GM18861 (cell line): Measurements from ENCODE around the gene CDC26.
"Not testable (repeated sequence)": the region's sequence is repeated elsewhere in the genome, so short reads cannot be mapped to it uniquely, and the experiment has no call there.

Experiments
- ATAC-seq: cut with Tn5 transposase; IDR thresholded peaks from one replicate; pipeline ENCODE4 v1.9.1; 2021; ENCODE audit not compliant: unreplicated experiment

CDC26 gene

DNA sequence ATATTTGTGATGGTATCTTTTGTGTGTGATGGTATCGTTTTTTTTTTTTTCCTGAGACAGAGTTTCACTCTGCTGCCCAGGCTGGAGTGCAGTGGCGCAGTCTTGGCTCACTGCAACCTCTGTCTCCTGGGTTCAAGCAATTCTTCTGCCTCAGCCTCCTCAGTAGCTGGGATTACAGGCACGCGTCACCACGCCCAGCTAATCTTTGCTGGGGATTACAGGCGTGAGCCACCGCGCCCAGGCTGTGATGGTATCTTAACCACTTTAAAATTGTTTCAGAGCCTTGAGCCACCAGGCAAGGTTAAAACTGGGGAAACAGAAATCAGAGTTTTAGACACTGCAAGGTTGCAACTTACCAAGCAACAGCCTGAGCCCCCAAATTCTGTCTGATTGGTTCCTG lies 20.9 kb upstream of the CDC26 start:
- not testable (repeated sequence) for ATAC-seq

- no peak for ATAC-seq
These were observed 18.0 kb upstream of the CDC26 start for GRCh38 chr9:113293285-113293878.

- no peak for ATAC-seq
These were observed 14.8 kb upstream of the CDC26 start for GRCh38 chr9:113290052-113290607.

GRCh38 chr9:113289091-113289490 lies 13.7 kb upstream of the CDC26 start:
- no peak for ATAC-seq

DNA sequence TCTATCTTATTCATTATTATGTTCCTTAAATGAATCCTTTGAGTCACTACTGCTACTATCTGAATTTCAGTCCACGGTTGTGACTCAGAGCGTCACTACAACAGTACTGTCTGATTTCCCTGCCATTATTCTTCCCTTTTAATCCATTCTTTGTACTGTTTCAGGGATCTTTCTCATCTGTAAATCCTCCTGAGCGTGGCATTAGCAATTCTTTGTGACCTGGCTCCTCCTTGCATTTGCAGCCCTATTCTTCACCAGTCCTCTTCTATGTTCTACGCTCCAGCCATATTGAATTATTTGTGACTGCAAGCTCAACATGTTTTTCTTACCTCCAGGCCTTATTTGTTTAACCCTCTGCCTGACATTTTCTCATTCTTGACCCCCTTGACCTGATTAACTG lies 6.0 kb upstream of the CDC26 start:
- no peak for ATAC-seq

- no peak for ATAC-seq
These were observed 3.5 kb upstream of the CDC26 start for GRCh38 chr9:113278840-113279239.

DNA sequence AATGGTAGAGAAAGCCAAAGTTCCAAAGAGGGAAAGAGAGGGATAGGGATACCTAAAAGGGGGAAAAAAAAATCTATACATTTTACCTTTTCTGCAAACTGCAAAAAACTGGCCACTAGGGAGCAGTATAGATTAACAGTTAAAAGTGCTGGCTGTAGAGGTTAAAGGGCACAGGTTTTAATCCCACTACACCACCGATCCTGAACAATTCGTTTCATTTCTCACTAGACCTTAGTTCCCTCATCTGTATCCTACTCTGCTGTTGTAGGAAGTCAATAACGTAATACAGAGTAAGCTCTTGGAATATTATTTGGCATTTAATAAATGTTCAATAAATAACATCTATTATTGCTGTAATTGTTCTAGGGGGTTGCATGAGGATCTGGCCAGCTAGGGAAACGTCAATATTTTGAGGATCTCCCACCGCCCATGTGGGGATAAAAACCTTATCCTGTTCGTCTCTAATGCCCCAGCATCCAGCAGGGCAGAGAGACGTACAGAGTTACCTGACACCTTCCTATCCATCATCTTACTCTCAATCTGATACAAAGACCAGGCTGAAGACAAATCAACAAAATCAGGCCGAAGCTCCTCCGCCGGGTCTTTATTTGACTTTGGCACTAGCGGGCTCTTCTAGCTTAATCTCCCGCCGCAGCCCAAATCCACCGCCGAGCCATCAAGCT lies 757 bp downstream of the CDC26 start:
- ATAC-seq: peak; percentile 1

GRCh38 chr9:113269871-113270270 lies 5.5 kb downstream of the CDC26 start:
- ATAC-seq: no peak

DNA sequence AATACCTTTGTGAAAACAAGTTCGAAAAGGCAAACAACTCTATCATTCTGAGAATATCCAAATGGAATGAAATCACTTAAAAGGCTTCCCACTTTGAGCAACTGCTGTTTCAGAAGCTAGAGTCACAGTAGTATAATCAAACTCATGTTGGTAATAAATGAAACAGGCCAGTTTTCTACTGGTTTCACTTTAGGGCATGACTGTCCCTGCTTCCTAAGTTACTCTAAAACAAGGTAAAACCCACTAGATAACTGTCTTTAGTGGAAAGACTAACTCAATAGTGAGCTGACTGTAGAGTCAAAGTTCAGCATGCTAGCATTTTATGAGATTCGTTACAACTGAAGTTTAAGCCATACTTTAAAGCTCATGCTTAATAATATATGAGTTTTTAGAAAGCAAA lies 6.0 kb downstream of the CDC26 start:
- ATAC-seq: no peak

DNA sequence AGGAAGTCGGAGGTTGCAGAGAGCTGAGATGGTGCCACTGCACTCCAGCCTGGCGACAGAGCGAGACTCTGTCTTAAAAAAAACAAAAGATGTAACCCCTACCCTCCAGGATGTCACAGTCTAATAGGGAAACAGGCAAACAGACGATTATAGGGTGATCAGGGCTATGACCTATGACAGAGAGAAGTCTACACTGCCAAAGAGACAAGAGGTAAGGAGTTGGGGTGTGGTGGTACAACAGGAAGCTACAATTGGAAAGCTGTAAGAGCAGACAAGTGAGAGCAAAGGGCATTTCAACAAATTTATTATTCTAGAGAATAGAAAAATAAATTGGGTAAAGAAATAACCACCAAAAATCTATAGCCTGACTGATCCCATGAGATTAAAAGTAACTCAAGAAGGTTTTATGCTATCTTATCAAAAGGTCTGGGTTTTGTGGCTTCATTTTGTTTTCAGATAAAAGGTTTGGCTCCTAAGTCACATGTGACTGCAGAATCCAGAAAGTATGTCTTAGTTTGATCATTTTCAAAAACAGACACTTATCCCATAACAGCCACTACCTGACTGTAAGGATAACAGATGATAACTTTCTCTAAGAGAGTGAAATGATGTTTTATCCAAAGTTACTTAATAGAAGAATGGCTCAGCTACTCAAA lies 7.3 kb downstream of the CDC26 start:
- ATAC-seq: no peak

GRCh38 chr9:113266174-113266573 lies 9.2 kb downstream of the CDC26 start:
- no peak for ATAC-seq

- no peak for ATAC-seq
These were observed 13.3 kb downstream of the CDC26 start for GRCh38 chr9:113261917-113262671.

DNA sequence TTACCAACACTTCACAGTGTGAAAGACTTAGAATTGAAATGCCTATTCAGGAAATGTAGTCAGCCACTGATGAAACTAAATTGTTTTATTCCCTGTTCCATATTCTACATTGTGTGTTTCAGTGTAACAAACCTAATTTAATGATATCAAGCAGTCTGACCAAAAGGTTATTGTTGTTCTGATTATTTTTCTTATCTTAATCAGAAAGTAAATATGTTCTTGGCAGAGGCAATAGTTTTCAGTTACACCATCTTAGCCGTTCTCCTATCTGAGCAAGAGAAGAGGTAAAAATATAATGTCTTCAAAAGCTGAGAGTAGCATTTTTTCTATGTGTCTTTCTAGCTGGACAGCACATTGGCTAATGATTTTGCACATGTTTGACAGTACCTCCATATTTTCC lies 17.1 kb downstream of the CDC26 start:
- ATAC-seq: no peak

- no peak for ATAC-seq
These were observed 17.5 kb downstream of the CDC26 start for GRCh38 chr9:113257863-113258262.

GRCh38 chr9:113255438-113255837 lies 19.9 kb downstream of the CDC26 start:
- ATAC-seq: no peak

- no peak for ATAC-seq
These were observed 20.4 kb downstream of the CDC26 start for GRCh38 chr9:113254991-113255390.

GRCh38 chr9:113250807-113251206 lies 24.6 kb downstream of the CDC26 start:
- ATAC-seq: no peak

DNA sequence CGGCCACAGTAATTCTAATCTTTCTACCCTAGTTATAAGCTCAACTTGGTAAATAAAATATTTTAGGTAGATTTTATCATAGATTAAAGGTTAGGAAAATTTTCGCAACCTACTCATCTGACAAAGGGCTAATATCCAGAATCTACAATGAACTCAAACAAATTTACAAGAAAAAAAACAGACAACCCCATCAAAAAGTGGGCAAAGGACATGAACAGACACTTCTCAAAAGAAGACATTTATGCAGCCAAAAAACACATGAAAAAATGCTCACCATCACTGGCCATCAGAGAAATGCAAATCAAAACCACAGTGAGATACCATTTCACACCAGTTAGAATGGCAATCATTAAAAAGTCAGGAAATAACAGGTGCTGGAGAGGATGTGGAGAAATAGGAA lies 25.7 kb downstream of the CDC26 start:
- ATAC-seq: not testable (repeated sequence)

DNA sequence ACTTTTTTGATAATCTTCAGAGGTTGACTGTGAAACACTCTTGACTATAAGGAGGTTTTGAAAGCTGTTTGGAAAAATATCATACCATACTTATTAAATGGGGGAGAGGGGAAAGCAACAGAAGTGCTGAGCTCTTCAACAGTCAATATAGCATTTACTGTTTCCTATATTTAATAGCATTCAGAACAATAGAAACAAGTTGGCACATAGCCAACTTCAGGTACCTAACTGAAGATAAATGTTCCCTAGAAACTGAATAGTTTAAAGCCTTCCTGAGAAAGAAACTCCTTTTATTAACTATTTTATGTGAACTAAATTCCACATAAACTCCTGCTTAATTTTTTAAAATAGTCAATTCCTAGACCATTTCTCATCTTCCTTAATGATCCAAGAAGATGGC lies 27.7 kb downstream of the CDC26 start:
- no peak for ATAC-seq

DNA sequence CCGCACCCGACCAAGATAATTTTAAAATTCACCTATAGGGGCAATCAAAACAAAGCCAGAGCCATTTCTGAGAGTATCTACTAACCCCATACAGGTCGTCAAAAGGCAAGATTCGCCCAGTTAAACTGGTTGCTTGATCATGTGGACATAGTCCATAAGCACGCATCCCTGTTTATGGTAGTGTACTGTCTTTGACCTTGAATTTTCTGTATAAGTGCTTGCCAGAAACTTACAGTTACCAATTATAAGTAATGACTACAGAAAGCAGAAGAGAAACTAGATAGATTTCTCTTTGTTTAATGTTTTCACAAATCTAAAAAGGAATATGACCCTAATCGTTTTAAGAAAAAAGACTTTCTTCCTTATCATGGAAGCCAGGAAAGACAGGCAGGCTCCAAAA lies 28.4 kb downstream of the CDC26 start:
- ATAC-seq: no peak

DNA sequence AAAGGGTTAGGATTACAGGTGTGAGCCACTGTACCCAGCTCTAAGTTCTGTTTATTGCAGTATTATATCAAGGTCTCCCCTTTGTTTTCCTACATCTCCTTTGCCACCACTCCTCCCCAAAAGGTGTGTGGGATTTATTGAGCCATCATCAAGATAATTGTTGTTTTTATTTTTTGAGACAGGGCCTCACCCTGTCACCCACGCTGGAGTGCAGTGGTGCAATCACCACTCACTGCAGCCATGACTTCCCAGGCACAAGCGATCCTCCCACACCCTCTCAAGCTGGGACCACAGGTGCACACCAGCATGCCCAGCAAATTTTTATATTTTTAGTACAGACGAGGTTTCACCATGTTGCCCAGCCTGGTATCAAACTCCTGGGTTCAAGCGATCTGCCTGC lies 29.5 kb downstream of the CDC26 start:
- no peak for ATAC-seq
